Fibroblast of skin of left quadriceps (primary cell): ENCODE results near the gene HEXA.
"Not testable (repeated sequence)": the region's sequence is repeated elsewhere in the genome, so short reads cannot be mapped to it uniquely, and the experiment has no call there.

ENCODE experiments used
- DNase-seq, 2 experiments: peaks; one replicate each; pipeline ENCODE4 v3.0.0-alpha.2; 2013; ENCODE audit warnings: low read depth in 2 of 2

Gene HEXA

GRCh38 chr15:72375846-72376581 is at the start of gene HEXA:
HEXA (minus strand) TSS chr15:72376014; CDS start chr15:72375972, 42 bp downstream.
- DNase-seq, result peak; percentile 85 to 86

- no peak for DNase-seq
Observed at GRCh38 chr15:72423256-72423655, 47.4 kb upstream of the HEXA start.

- no peak for DNase-seq
Observed at GRCh38 chr15:72421484-72421883, 45.7 kb upstream of the HEXA start.

GRCh38 chr15:72420576-72420975 is 44.8 kb upstream of the HEXA start:
- no peak for DNase-seq

- DNase-seq, result not testable (repeated sequence)
Observed at GRCh38 chr15:72419768-72420167, 44.0 kb upstream of the HEXA start.

- DNase-seq, result no peak
Observed at GRCh38 chr15:72415304-72415703, 39.5 kb upstream of the HEXA start.

GRCh38 chr15:72413337-72413736 is 37.5 kb upstream of the HEXA start:
- not testable (repeated sequence) for DNase-seq

- no peak for DNase-seq
Observed at GRCh38 chr15:72411544-72411943, 35.7 kb upstream of the HEXA start.

- no peak for DNase-seq
Observed at GRCh38 chr15:72411111-72411510, 35.3 kb upstream of the HEXA start.

- DNase-seq, result no peak
Observed at GRCh38 chr15:72406936-72407335, 31.1 kb upstream of the HEXA start.

- DNase-seq, result no peak
Observed at GRCh38 chr15:72404841-72405240, 29.0 kb upstream of the HEXA start.

- DNase-seq, result no peak
Observed at GRCh38 chr15:72404356-72404755, 28.5 kb upstream of the HEXA start.

- DNase-seq, result no peak
Observed at GRCh38 chr15:72402726-72403125, 26.9 kb upstream of the HEXA start.

- DNase-seq, result no peak
Observed at GRCh38 chr15:72398648-72399047, 22.8 kb upstream of the HEXA start.

- no peak for DNase-seq
Observed at GRCh38 chr15:72397796-72398588, 22.2 kb upstream of the HEXA start, which contains the start of gene TMEM202. TMEM202 (plus strand) TSS chr15:72398305; CDS start chr15:72398327, 22 bp downstream.

- DNase-seq, result not testable (repeated sequence)
Observed at GRCh38 chr15:72396331-72396730, 20.5 kb upstream of the HEXA start.

GRCh38 chr15:72389231-72389630 is 13.4 kb upstream of the HEXA start:
- DNase-seq, result no peak

- no peak for DNase-seq
Observed at GRCh38 chr15:72387741-72388140, 11.9 kb upstream of the HEXA start.

GRCh38 chr15:72382146-72382545 is 6.3 kb upstream of the HEXA start:
- no peak for DNase-seq

GRCh38 chr15:72380743-72381142 is 4.9 kb upstream of the HEXA start:
- DNase-seq, result no peak

GRCh38 chr15:72379856-72380430 is 4.1 kb upstream of the HEXA start:
- DNase-seq, result no peak

GRCh38 chr15:72379106-72379505 is 3.3 kb upstream of the HEXA start:
- not testable (repeated sequence) for DNase-seq

- DNase-seq, result no peak
Observed at GRCh38 chr15:72377331-72377730, 1.5 kb upstream of the HEXA start.
